K562 (cell line): ENCODE measurements around the gene TMEM30A. TPM values are rescaled to one million over a fixed set of nuclear protein-coding genes. Genes with fewer than 3 reads are reported as not detected.

Source experiments
- BRF2 ChIP-seq: IDR thresholded peaks from 3 replicates; pipeline ENCODE4 v1.6.1; 2011; ENCODE audit warnings: borderline replicate concordance, mild to moderate bottlenecking; ENCODE audit not compliant: insufficient read length, insufficient read depth
- CEBPG ChIP-seq, 3 experiments: fragments of 200-800 bp in 1 of 3; sonication (Bioruptor generic) in 1 of 3; sonication (generic) in 1 of 3; formaldehyde crosslinking in 1 of 3; IDR thresholded peaks in 2 of 3; conservative IDR thresholded peaks in 1 of 3; 2 replicates each; pipeline versions ENCODE4 v1.6.1 to v1.8.0; 2016 to 2022; ENCODE audit warnings: missing compliant biosample characterization in 2 of 3, missing genetic modification characterization in 2 of 3, mild to moderate bottlenecking in 1 of 3, missing genetic modification reagents in 1 of 3
- FOXA1 ChIP-seq: fragments of 450-650 bp; IDR thresholded peaks from 2 replicates; pipeline ENCODE4 v1.6.1; 2016; ENCODE audit warnings: mild to moderate bottlenecking, borderline replicate concordance
- JUND ChIP-seq, 2 experiments: IDR thresholded peaks; 2 replicates in 1 of 2; 3 replicates in 1 of 2; pipeline ENCODE4 v1.6.1; 2011; ENCODE audit warnings: borderline replicate concordance in 2 of 2, low read depth in 2 of 2, low read length in 2 of 2, improper control_type of control experiment in 1 of 2, missing biosample characterization in 1 of 2, missing genetic modification characterization in 1 of 2, missing genetic modification reagents in 1 of 2
- KAT8 ChIP-seq: fragments of 450-650 bp; IDR thresholded peaks from 2 replicates; pipeline ENCODE4 v1.6.1; 2016; ENCODE audit warnings: low read depth, mild to moderate bottlenecking
- KDM1A ChIP-seq, 2 experiments: fragments of 450-650 bp; IDR thresholded peaks; 2 replicates each; pipeline ENCODE4 v1.6.1; 2016; ENCODE audit warnings: mild to moderate bottlenecking in 2 of 2
- KDM2B ChIP-seq: fragments of 250-450 bp; sonication (Bioruptor Pico); IDR thresholded peaks from 2 replicates; pipeline ENCODE4 v1.8.0; 2021; ENCODE audit warnings: mild to moderate bottlenecking, moderate library complexity
- KDM5B ChIP-seq: fragments of 200-600 bp; sonication (generic); IDR thresholded peaks from 2 replicates; pipeline ENCODE4 v1.6.1; 2012; ENCODE audit warnings: low read depth, mild to moderate bottlenecking, moderate library complexity, low read length, control low read depth, inconsistent platforms; ENCODE audit not compliant: insufficient replicate concordance
- KLF13 ChIP-seq: fragments of 450-650 bp; IDR thresholded peaks from 2 replicates; pipeline ENCODE4 v1.6.1; 2016; ENCODE audit warnings: missing genetic modification characterization, low read depth, mild to moderate bottlenecking, missing compliant biosample characterization, moderate library complexity, borderline replicate concordance
- KLF16 ChIP-seq: IDR thresholded peaks from 2 replicates; pipeline ENCODE4 v1.6.1; 2016; ENCODE audit warnings: antibody characterized with exemption
- MYNN ChIP-seq, 2 experiments: sonication (generic); formaldehyde crosslinking in 1 of 2; IDR thresholded peaks; 2 replicates each; pipeline versions ENCODE4 v1.5.0 to v1.6.1; 2016 to 2020; ENCODE audit warnings: antibody characterized with exemption in 1 of 2, missing genetic modification reagents in 1 of 2
- NR0B1 ChIP-seq: fragments of 450-650 bp; IDR thresholded peaks from one replicate; pipeline ENCODE4 v1.6.1; 2018; ENCODE audit warnings: mild to moderate bottlenecking, moderate library complexity; ENCODE audit not compliant: partially characterized antibody
- POLR2AphosphoS5 ChIP-seq: IDR thresholded peaks from 2 replicates; pipeline ENCODE4 v1.6.1; 2011; ENCODE audit warnings: mild to moderate bottlenecking, low read depth, low read length, moderate library complexity; ENCODE audit not compliant: control insufficient read depth, insufficient read depth
- SAP30 ChIP-seq: fragments of 200-600 bp; sonication (generic); IDR thresholded peaks from 2 replicates; pipeline ENCODE4 v1.6.1; 2012; ENCODE audit warnings: borderline replicate concordance, low read depth, mild to moderate bottlenecking, moderate library complexity, low read length, control low read depth, inconsistent platforms; ENCODE audit not compliant: insufficient read depth, poor library complexity, severe bottlenecking
- SETDB1 ChIP-seq: IDR thresholded peaks from one replicate; pipeline ENCODE4 v1.6.1; 2012; ENCODE audit warnings: low read length, control low read depth, inconsistent platforms
- SMAD4 ChIP-seq: fragments of 250-450 bp; sonication (Bioruptor Pico); conservative IDR thresholded peaks from 2 replicates; pipeline ENCODE4 v1.8.0; 2021; ENCODE audit warnings: inconsistent platforms, mild to moderate bottlenecking, moderate library complexity
- TOE1 ChIP-seq, 2 experiments: fragments of 450-650 bp in 1 of 2; sonication (generic) in 1 of 2; formaldehyde crosslinking in 1 of 2; IDR thresholded peaks; 2 replicates each; pipeline versions ENCODE4 v1.7.1 to v1.8.0; 2016 to 2022; ENCODE audit warnings: borderline replicate concordance in 2 of 2, mild to moderate bottlenecking in 2 of 2, antibody characterized with exemption in 1 of 2, inconsistent platforms in 1 of 2, low read depth in 1 of 2, missing genetic modification reagents in 1 of 2, moderate library complexity in 1 of 2
- ZBTB2 ChIP-seq: fragments of 450-650 bp; IDR thresholded peaks from 2 replicates; pipeline ENCODE4 v1.6.1; 2016; ENCODE audit warnings: antibody characterized with exemption
- ZKSCAN3 ChIP-seq: fragments of 250-450 bp; sonication (Bioruptor Pico); IDR thresholded peaks from 2 replicates; pipeline ENCODE4 v1.4.0; 2020
- ZNF431 ChIP-seq: sonication (generic); formaldehyde crosslinking; IDR thresholded peaks from 2 replicates; pipeline ENCODE4 v1.8.0; 2022; ENCODE audit warnings: mild to moderate bottlenecking, missing genetic modification reagents
- ZNF644 ChIP-seq: fragments of 200-800 bp; sonication (Bioruptor generic); IDR thresholded peaks from 2 replicates; pipeline ENCODE4 v1.6.1; 2016; ENCODE audit warnings: low read depth, missing genetic modification characterization, missing compliant biosample characterization
- polyA plus RNA-seq, 8 experiments: library from polyadenylated mRNA; depleted of rRNA in 4 of 8; stranded (reverse) in 5 of 8; unstranded in 3 of 8; fragments of >200 nt; fragmentation: Nextera tagmentation in 2 of 8; fragmentation: Illumina TruSeq in 1 of 8; extraction: Ambion mirVana in 2 of 8; extraction: Trizol in 1 of 8; gene quantifications; 2 replicates each; pipeline versions ENCODE4 v1.2.1 to v1.2.3, GENCODE V29; 2011 to 2014; ENCODE audit warnings: inconsistent platforms in 1 of 8, missing spikeins in 1 of 8
- total RNA-seq, 7 experiments: library from RNA; depleted of rRNA in 6 of 7; stranded (reverse); fragments of >200 nt in 6 of 7; fragmentation: Illumina TruSeq in 2 of 7; extraction: Trizol in 2 of 7; gene quantifications; 2 replicates each; pipeline versions ENCODE4 v1.2.1 to v1.2.3, GENCODE V29; 2011 to 2021; ENCODE audit warnings: low replicate concordance in 1 of 7

The TMEM30A gene
- total and polyA plus RNA-seq, 9 of the 15 experiments (the other 6 are each of a cell fraction or from before 2014, with no cell fraction given) = 6.5 to 31.2 (median 16.3) TPM

GRCh38 chr6:75284632-75285282 lies at the start of gene TMEM30A (continued):
- TF ChIP-seq MYNN (IDR thresholded peaks at IDR 0.05) (no peak), MYNN (CRISPR knock-in tag; IDR thresholded peaks at IDR 0.05) (no peak), ZBTB2 (peak; percentile 87), KLF16 (no peak), BRF2 (no peak), KDM5B (peak; percentile 86), SMAD4 (CRISPR knock-in tag) (peak; percentile 40; the same call in 1 of the 2 replicates), KDM1A (IDR thresholded peaks at IDR 0.05) (no peak), NR0B1 (no peak), ZNF431 (no peak), ZKSCAN3 (CRISPR knock-in tag) (no peak), KDM2B (CRISPR knock-in tag) (no peak), SETDB1 (no peak), CEBPG (CRISPR knock-in tag; IDR thresholded peaks at IDR 0.05) (no peak), CEBPG (tag; conservative IDR thresholded peaks at IDR 0.05 in 1 of 2, IDR thresholded peaks at IDR 0.05 in 1 of 2) (no peak), ZNF644 (tag) (no peak), FOXA1 (no peak), TOE1 (IDR thresholded peaks at IDR 0.05; ENCODE audit: borderline replicate concordance) (peak; percentile 42; the same call in 1 of the 2 replicates), TOE1 (CRISPR knock-in tag; IDR thresholded peaks at IDR 0.05; ENCODE audit: borderline replicate concordance, low read depth) (no peak), POLR2AphosphoS5 (peak; percentile 80; the same call in 1 of the 2 replicates), KAT8 (no peak), SAP30 (peak; percentile 62), KLF13 (tag) (no peak), JUND (IDR thresholded peaks at IDR 0.05; ENCODE audit: borderline replicate concordance, low read depth, low read length) (peak; percentile 71), JUND (tag; IDR thresholded peaks at IDR 0.05; ENCODE audit: borderline replicate concordance, low read depth, low read length) (no peak; the same call in 2 of the 3 replicates)
